ENCODE data around the gene AP4E1. TPM values are rescaled to one million over a fixed set of nuclear protein-coding genes. Genes with fewer than 3 reads are reported as not detected.
"Not testable (repeated sequence)": the region's sequence is repeated elsewhere in the genome, so short reads cannot be mapped to it uniquely, and the experiment has no call there.

Gene AP4E1
- total RNA-seq, 3 donors from 2014 or later, result 13.1 to 14.7 (median 14.4) TPM

DNA sequence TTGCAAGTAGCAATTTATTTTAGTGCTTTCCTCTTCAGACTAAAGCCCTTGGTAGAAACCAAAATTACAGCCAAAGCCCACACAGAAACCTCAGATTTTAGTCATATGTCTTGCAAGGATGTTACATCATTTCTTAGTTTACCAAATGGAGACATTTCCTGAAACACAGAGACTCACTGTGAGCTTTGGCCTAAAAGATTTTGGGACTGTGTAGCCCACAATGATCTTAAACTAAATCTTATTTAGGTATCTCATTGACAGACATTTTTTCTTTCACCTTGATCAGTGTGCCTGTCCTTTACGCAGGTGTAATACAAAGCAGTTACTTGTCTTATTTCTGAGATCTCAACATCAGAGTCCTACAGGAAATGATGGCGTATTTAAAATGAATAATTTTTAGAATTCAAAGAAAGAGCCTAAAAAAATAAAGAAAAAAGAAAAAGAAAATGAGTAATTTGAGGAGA is 27.8 kb upstream of the AP4E1 start:
- no peaks in the 10 kb centered on the region for H3K36me3 Mint-ChIP-seq (ENCODE audit: insufficient read depth)
- H3K27me3 Mint-ChIP-seq (ENCODE audit: low read depth), result no peaks in the 10 kb centered on the region
- peaks cover 64% of the 10 kb centered on the region for H3K4me1 Mint-ChIP-seq (ENCODE audit: low read depth)
- no peak for DNase-seq
- H3K9me3 Mint-ChIP-seq, result no peaks in the 10 kb centered on the region
- H3K4me3 Mint-ChIP-seq, result peak overlapping the region; percentile 48
- peak; percentile 31 to 42 for ATAC-seq

DNA sequence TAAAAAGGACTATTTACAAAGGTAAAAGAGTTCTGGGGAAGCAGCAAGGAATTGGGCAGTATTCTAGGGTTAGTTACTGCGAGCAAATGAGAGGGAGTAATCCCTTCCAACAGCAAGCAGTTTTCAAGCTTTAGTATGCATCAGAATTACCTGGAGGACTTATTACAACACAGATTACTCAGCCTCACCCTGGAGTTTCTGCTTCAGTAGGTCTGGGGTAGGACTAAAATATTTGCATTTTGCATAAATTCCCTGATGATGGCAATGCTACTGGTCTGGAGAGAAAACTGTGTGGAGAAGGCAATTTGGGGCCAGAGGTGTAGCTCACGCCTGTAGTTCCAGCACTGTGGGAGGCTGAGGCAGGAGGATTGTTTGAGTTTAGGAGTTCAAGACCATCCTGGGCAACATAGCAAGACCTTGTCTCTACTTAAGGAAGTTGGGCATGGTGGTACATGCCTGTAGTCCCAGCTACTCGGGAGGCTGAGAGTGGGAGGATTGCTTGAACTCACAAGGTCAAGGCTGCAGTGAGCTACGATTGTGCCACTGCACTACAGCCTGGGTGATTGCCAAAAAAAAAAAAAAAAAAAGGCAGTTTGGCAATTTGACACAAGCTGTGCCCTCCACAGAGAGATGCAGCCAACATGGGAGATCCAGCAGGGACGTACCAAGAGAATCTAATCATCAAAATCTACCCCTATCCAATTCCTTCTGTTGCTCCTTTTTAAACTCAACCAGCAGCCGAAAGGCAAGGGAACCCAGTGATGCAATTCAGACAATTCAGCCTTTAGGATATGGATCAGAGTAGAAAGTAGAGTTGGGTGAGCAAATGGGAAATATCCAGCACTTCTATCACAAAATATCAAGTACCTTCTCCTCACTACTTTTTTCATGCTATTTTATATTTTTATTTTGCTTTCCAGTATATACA is 27.1 kb upstream of the AP4E1 start:
- DNase-seq (no peak), ATAC-seq (no peak)
- H3K9me3 Mint-ChIP-seq, result no peaks in the 10 kb centered on the region
- H3K4me3 Mint-ChIP-seq, result no peak overlapping the region
- peaks cover 68% of the 10 kb centered on the region for H3K4me1 Mint-ChIP-seq (ENCODE audit: low read depth)
- no peaks in the 10 kb centered on the region for H3K27me3 Mint-ChIP-seq (ENCODE audit: low read depth)
- H3K36me3 Mint-ChIP-seq (ENCODE audit: insufficient read depth), result no peaks in the 10 kb centered on the region

DNA sequence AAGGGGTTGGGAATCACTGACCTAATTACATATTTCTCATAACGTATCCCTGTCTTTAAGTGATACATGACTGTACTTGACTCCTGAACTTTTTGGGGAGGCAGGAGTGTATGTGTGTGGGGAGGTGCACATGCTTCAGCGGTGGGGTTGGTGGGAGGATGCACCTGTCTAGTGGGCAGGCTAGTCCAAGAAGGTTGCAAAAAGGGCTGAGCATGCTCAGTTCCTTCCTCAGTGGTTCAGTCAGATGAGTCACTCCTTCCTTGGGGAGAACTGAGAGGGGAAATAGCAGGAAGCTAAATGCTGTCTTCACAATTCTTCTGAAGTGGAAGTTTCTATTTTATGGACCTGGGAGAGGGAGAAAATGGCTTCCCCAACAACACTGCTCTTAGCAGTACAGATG is 24.6 kb upstream of the AP4E1 start:
- DNase-seq (no peak), ATAC-seq (no peak)
- H3K9me3 Mint-ChIP-seq, result no peaks in the 10 kb centered on the region
- no peak overlapping the region for H3K4me3 Mint-ChIP-seq
- peaks cover 51% of the 10 kb centered on the region for H3K4me1 Mint-ChIP-seq (ENCODE audit: low read depth)
- no peaks in the 10 kb centered on the region for H3K27me3 Mint-ChIP-seq (ENCODE audit: low read depth)
- no peaks in the 10 kb centered on the region for H3K36me3 Mint-ChIP-seq (ENCODE audit: insufficient read depth)

DNA sequence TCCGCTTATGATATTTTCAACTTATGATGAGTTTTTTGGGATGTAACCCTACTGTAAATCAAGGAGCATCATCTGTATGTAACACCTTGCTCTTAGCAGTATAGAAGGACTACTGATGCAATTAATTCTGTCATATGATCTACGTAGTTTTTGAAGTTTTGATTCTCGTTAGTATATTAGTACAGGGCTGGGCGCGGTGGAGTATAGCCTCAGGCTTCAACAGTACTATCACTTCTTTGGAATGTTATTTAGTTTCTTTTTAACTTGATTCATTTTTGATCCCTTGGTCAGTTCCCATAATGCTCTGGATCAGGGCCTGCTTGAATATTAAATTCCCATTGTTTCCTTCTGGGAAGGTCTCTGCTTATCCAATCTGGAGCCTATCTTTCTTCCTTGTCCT is 23.9 kb upstream of the AP4E1 start:
- no peak for ATAC-seq
- no peak for DNase-seq
- Mint-ChIP-seq H3K4me3 (no peak overlapping the region), H3K9me3 (no peaks in the 10 kb centered on the region), H3K4me1 (ENCODE audit: low read depth) (peaks cover 46% of the 10 kb centered on the region), H3K27me3 (ENCODE audit: low read depth) (no peaks in the 10 kb centered on the region), H3K36me3 (ENCODE audit: insufficient read depth) (no peaks in the 10 kb centered on the region)

DNA sequence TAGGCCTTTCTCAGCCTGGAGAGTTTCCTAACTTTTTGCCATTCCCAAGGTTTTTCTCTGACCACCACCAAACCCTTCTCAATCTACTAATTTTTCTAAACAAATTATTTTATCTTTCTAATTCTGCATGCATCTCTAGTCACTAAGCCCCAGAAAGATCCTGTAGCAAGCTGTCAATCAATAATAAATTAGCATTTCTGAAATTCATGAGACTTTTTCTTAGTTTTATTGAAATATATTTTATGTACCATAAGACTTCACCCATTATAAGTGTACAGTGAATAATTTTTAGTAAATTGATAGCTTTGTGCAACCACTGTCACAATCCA is 22.4 kb upstream of the AP4E1 start:
- H3K27me3 Mint-ChIP-seq (ENCODE audit: low read depth), result no peaks in the 10 kb centered on the region
- peaks cover 35% of the 10 kb centered on the region for H3K4me1 Mint-ChIP-seq (ENCODE audit: low read depth)
- DNase-seq (no peak), ATAC-seq (no peak)
- H3K4me3 Mint-ChIP-seq, result no peak overlapping the region
- no peaks in the 10 kb centered on the region for H3K36me3 Mint-ChIP-seq (ENCODE audit: insufficient read depth)
- H3K9me3 Mint-ChIP-seq, result peaks cover 4% of the 10 kb centered on the region

DNA sequence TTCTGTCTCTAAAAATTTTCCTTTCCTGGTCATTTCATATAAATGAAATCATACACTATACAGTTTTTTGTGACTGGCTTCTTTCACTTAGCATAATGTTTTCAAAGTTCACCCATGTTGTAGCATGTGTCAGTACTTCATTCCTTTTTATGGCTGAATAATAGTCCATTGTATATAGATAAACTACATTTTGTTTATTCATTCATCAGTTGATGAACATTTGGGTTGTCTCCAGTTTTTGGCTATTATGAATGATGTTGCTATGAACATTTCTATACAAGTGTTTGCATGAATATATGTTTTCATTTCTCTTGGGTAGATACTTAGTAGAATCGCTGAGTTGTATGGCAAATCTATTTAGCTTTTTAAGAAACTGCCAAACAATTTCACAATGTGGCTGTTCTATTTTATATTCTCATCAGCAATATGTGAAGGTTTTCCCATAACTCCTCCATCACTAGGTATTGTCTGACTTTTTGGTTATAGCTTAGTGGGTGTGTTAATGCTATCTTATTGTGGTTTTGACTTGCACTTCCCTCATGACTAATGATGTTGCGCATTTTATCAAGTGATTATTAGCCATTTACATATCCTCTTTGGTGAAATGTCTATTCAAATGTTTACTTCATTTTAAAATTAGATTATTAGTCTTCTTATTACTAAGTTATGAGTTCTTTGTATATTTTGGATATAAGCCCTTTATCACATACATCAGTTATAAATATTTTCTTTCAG is 21.7 kb upstream of the AP4E1 start:
- Mint-ChIP-seq H3K4me3 (no peak overlapping the region), H3K9me3 (peaks cover 6% of the 10 kb centered on the region), H3K4me1 (ENCODE audit: low read depth) (peaks cover 29% of the 10 kb centered on the region), H3K36me3 (ENCODE audit: insufficient read depth) (no peaks in the 10 kb centered on the region), H3K27me3 (ENCODE audit: low read depth) (no peaks in the 10 kb centered on the region)
- no peak for ATAC-seq
- no peak for DNase-seq

DNA sequence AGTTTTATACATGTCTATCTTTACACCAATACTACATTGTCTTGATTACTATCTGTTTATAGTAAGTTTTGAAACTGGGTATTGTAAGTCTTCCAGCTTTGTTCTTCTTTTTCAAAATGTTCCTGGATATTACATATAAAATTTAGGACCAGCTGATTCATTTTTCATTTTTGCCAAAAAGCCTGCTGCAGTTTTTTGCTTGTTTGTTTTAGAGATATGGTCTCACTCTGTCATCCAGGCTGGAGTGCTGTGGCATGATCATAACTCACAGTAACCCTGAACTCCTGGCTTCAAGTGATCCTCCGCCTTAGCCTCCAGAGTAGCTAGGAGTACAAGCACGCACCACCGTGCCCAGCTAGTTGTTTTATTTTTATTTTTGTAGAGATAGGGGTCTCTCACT is 20.4 kb upstream of the AP4E1 start:
- H3K4me1 Mint-ChIP-seq (ENCODE audit: low read depth), result peaks cover 27% of the 10 kb centered on the region
- DNase-seq, result no peak
- no peak overlapping the region for H3K4me3 Mint-ChIP-seq
- H3K36me3 Mint-ChIP-seq (ENCODE audit: insufficient read depth), result no peaks in the 10 kb centered on the region
- peaks cover 6% of the 10 kb centered on the region for H3K9me3 Mint-ChIP-seq
- ATAC-seq, result no peak
- H3K27me3 Mint-ChIP-seq (ENCODE audit: low read depth), result no peaks in the 10 kb centered on the region

DNA sequence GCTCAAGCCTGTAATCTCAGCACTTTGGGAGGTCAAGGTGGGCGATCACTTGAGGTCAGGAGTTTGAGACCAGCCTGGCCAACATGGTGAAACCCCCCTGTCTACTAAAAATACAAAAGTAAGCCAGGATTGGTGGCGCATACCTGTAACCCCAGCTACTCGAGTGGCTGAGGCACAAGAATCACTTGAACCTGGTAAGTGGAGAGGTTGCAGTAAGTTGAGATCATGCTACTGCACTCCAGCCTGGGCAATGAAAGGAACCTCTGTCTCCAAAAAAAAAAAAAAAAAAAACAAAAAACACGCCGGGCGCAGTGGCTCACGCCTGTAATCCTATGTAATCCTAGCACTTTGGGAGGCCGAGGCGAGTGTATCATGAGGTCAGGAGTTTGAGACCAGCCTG is 18.9 kb upstream of the AP4E1 start:
- DNase-seq, result no peak
- Mint-ChIP-seq H3K36me3 (ENCODE audit: insufficient read depth) (no peaks in the 10 kb centered on the region), H3K27me3 (ENCODE audit: low read depth) (no peaks in the 10 kb centered on the region), H3K4me3 (no peak overlapping the region), H3K4me1 (ENCODE audit: low read depth) (peaks cover 15% of the 10 kb centered on the region), H3K9me3 (peaks cover 10% of the 10 kb centered on the region)
- ATAC-seq, result no peak

DNA sequence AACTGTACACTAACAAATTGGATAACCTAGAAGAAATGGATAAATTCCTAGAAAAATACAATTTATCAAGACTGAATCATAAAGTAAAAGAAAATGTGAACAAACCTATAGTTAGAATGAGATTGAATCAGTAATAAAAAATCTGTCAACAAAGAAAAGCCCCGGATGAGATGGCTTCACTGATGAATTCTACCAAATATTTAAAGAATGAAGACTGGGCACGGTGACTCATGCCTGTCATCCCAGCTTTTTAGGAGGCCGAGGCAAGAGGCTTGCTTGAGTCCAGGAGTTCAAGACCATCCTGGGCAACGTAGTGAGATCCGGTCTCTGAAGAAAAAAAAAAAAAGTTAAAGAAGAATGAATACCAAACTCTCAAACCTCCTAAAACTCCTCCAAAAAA is 17.7 kb upstream of the AP4E1 start:
- no peaks in the 10 kb centered on the region for H3K36me3 Mint-ChIP-seq (ENCODE audit: insufficient read depth)
- ATAC-seq (no peak), DNase-seq (no peak)
- H3K4me3 Mint-ChIP-seq, result no peak overlapping the region
- H3K9me3 Mint-ChIP-seq, result peaks cover 10% of the 10 kb centered on the region
- H3K4me1 Mint-ChIP-seq (ENCODE audit: low read depth), result peaks cover 5% of the 10 kb centered on the region
- H3K27me3 Mint-ChIP-seq (ENCODE audit: low read depth), result no peaks in the 10 kb centered on the region

DNA sequence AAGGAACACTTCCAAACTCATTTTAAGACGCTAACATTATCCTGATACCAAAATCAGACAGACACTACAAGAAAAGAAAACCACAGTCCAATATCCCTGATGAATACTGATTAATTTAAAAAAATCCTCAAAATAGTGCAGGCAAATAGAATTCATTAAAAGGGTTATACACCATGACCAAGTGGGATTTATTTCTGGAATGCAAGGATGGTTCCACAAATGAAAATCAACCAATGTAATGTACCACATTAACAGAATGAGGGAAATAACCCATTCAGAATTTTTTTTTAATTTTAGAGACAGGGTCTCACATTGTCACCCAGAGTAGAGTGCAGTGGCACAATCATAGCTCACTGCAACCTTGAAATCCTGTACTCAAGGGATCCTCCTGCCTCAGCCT is 17.3 kb upstream of the AP4E1 start:
- Mint-ChIP-seq H3K36me3 (ENCODE audit: insufficient read depth) (no peaks in the 10 kb centered on the region), H3K4me1 (ENCODE audit: low read depth) (peaks cover 2% of the 10 kb centered on the region), H3K27me3 (ENCODE audit: low read depth) (no peaks in the 10 kb centered on the region), H3K4me3 (no peak overlapping the region), H3K9me3 (peaks cover 10% of the 10 kb centered on the region)
- DNase-seq, result no peak
- no peak for ATAC-seq

DNA sequence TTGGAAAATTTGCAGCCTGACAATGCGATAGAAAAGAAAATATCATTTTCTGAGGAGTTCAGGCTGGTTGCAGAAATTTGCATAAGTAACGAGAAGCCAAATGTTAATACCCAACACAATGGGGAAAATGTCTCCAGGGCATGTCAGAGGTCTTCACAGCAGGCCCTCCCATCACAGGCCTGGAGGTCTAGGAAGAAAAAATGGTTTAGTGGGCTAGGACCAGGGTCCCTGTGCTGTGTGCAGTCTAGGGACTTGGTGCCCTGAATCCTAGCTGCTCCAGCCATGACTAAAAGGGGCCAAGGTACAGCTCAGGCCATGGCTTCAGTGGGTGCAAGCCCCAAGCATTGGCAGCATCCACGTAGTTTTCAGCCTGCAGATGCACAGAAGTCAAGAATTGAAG is 14.5 kb upstream of the AP4E1 start:
- Mint-ChIP-seq H3K4me1 (ENCODE audit: low read depth) (no peaks in the 10 kb centered on the region), H3K4me3 (no peak overlapping the region), H3K27me3 (ENCODE audit: low read depth) (no peaks in the 10 kb centered on the region), H3K36me3 (ENCODE audit: insufficient read depth) (no peaks in the 10 kb centered on the region), H3K9me3 (peaks cover 10% of the 10 kb centered on the region)
- DNase-seq (no peak), ATAC-seq (no peak)

DNA sequence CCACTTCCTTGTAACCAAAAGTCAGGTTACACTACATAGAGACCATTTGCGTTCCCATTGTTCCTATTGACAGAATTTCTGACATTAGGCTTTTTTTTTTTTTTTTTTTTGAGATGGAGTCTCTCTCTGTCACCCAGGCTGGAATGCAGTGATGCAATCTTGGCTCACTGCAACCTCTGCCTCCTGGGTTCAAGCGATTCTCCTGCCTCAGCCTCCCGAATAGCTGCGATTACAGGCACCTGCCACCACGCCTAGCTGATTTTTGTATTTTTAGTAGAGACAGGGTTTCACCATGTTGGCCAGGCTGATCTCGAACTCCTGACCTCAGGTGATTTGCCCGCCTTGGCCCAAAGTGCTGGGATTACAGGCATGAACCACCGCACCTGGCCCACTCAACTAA is 7.1 kb upstream of the AP4E1 start:
- DNase-seq; H3K4me3 Mint-ChIP-seq; H3K9me3 Mint-ChIP-seq; H3K27me3 Mint-ChIP-seq (ENCODE audit: low read depth); H3K4me1 Mint-ChIP-seq (ENCODE audit: low read depth); H3K36me3 Mint-ChIP-seq (ENCODE audit: insufficient read depth); ATAC-seq: not testable (repeated sequence)

DNA sequence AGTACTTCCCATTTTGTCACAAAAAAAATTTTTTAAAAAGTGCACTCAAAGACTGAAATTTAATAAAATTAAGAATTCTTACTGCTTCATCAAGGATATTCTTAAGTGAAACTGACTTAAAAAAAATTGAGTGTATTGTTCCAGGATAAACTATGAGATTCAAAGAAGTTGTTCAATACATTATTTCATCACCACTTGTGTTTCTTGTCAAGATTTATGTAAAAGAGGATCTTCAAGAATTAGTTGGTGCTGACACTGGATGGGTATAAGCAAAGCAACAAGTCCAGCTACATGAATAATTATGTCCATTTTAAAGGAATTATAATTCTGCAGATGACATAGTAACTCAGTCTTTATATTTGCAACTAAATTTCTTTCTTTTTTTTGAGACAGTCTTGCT is 4.3 kb upstream of the AP4E1 start:
- H3K27me3 Mint-ChIP-seq (ENCODE audit: low read depth), result no peaks in the 10 kb centered on the region

DNA sequence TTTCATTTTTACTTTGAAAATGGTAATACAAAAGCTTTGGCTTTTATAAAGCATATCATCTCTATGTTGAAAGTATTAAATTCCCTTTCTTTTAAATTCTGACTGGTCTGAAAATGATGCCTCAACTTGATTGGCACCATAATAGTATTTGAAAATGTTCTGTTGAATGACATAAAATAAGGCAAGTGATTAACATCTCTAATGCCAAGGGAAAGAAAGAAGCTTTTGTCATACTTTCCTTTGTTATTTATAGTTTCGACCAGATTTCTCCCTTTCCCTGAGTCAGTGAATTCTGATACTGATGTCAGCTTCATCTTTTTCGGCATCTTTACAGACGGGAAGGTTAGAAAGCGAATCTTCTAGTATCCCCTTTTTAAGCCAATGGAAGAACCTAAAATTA is 3.4 kb upstream of the AP4E1 start:
- no peaks in the 10 kb centered on the region for H3K27me3 Mint-ChIP-seq (ENCODE audit: low read depth)
- DNase-seq (no peak), ATAC-seq (no peak)
- no peaks in the 10 kb centered on the region for H3K9me3 Mint-ChIP-seq
- H3K4me1 Mint-ChIP-seq (ENCODE audit: low read depth), result peaks cover 11% of the 10 kb centered on the region
- peaks cover 1% of the 10 kb centered on the region for H3K36me3 Mint-ChIP-seq (ENCODE audit: insufficient read depth)
- H3K4me3 Mint-ChIP-seq, result no peak overlapping the region

More for the DNA sequence above, 4.3 kb upstream of the AP4E1 start:
- Mint-ChIP-seq H3K4me3 (no peak overlapping the region), H3K4me1 (ENCODE audit: low read depth) (peaks cover 8% of the 10 kb centered on the region), H3K36me3 (ENCODE audit: insufficient read depth) (peaks cover 1% of the 10 kb centered on the region), H3K9me3 (no peaks in the 10 kb centered on the region)
- no peak for ATAC-seq
- DNase-seq, result no peak
